Spleen (tissue), 11 donors: ENCODE results near the gene CA5A. TPM values are rescaled to one million over a fixed set of nuclear protein-coding genes. Genes with fewer than 3 reads are reported as not detected.
"Not testable (repeated sequence)": the region's sequence is repeated elsewhere in the genome, so short reads cannot be mapped to it uniquely, and the experiment has no call there.

ENCODE experiments used
- DNase-seq: peaks from one replicate; pipeline ENCODE4 v3.0.0-alpha.2; 2020
- H3K27ac ChIP-seq, 8 donors: fragments of 200-600 bp; sonication (generic) in 7 of 8; 1 replicate in 4 of 8; 2 replicates in 4 of 8; pipeline versions ENCODE4 v1.5.0 to v1.8.0; 2016 to 2021; ENCODE audit warnings: inconsistent platforms in 4 of 8, mild to moderate bottlenecking in 4 of 8, moderate library complexity in 1 of 8
- H3K27me3 ChIP-seq, 7 donors: fragments of 200-600 bp; sonication (generic) in 6 of 7; replicated peaks in 1 of 7; 1 replicate in 4 of 7; 2 replicates in 3 of 7; pipeline versions ENCODE4 v1.5.0 to v1.8.0; 2016 to 2021; ENCODE audit warnings: inconsistent platforms in 3 of 7, mild to moderate bottlenecking in 1 of 7
- H3K36me3 ChIP-seq, 6 donors: fragments of 200-600 bp; sonication (generic) in 5 of 6; 1 replicate in 4 of 6; 2 replicates in 2 of 6; pipeline versions ENCODE4 v1.5.0 to v1.8.0; 2016 to 2021; ENCODE audit warnings: inconsistent platforms in 2 of 6
- H3K4me1 ChIP-seq, 6 donors: fragments of 200-600 bp; sonication (generic) in 5 of 6; 1 replicate in 3 of 6; 2 replicates in 3 of 6; pipeline versions ENCODE4 v1.5.0 to v1.8.0; 2016 to 2021; ENCODE audit warnings: inconsistent platforms in 3 of 6
- H3K4me3 ChIP-seq, 8 donors: fragments of 200-600 bp; sonication (generic) in 7 of 8; 1 replicate in 4 of 8; 2 replicates in 4 of 8; pipeline versions ENCODE4 v1.5.0 to v1.8.0; 2016 to 2021; ENCODE audit warnings: inconsistent platforms in 4 of 8, mild to moderate bottlenecking in 4 of 8, moderate library complexity in 2 of 8
- H3K9me3 ChIP-seq, 8 donors: fragments of 200-600 bp; sonication (generic) in 7 of 8; 1 replicate in 4 of 8; 2 replicates in 4 of 8; pipeline versions ENCODE4 v1.5.0 to v1.8.0; 2016 to 2021; ENCODE audit warnings: inconsistent platforms in 4 of 8
- POLR2A ChIP-seq, 3 donors: fragments of 450-650 bp; IDR thresholded peaks; one replicate each; pipeline ENCODE4 v1.5.1; 2017; ENCODE audit warnings: antibody characterized with exemption in 3 of 3, mild to moderate bottlenecking in 1 of 3
- POLR2AphosphoS5 ChIP-seq, 3 donors: sonication (generic); formaldehyde crosslinking; IDR thresholded peaks; one replicate each; pipeline ENCODE4 v1.5.1; 2017; ENCODE audit warnings: antibody characterized with exemption in 3 of 3
- WGBS, 5 donors: extraction: QIAGEN DNeasy Blood & Tissue Kit in 3 of 5; methylation state at CpG; one replicate each; pipeline versions ENCODE4 v1.1.5 to v1.1.7; 2013 to 2018; 5-methylcytosine and 5-hydroxymethylcytosine counted together
- intact Hi-C: fragments of 100-400 bp; cut with DNase I; formaldehyde crosslinking; loops from one replicate; pipeline ENCODE4 v1.15.0; 2023; ENCODE audit warnings: low total_unique reads
- polyA plus RNA-seq, 3 donors: library from polyadenylated mRNA; stranded (reverse); fragments of 200-250 nt; gene quantifications; one replicate each; pipeline ENCODE4 v1.2.1, GENCODE V29; 2013
- total RNA-seq, 7 donors: library from RNA; depleted of rRNA in 3 of 7; stranded (reverse); fragments of >200 nt in 3 of 7; fragmentation: NEBNext Ultra II Directional in 4 of 7; extraction: Animal tissue kit (Norgen Biotek cat#: 25700) in 4 of 7; gene quantifications; one replicate each; pipeline versions ENCODE4 v1.1.0 to v1.2.1, GENCODE V29; 2016 to 2021
- TF ChIP-seq, protein P1 (sequence below), 11 experiments: fragments of 200-600 bp in 7 of 11; fragments of 450-650 bp in 4 of 11; sonication (generic) in 4 of 11; IDR thresholded peaks in 8 of 11; conservative IDR thresholded peaks in 3 of 11; 1 replicate in 7 of 11; 2 replicates in 4 of 11; pipeline versions ENCODE4 v1.4.0 to v1.8.0; 2016 to 2021; ENCODE audit warnings: antibody characterized with exemption in 11 of 11, inconsistent platforms in 4 of 11, mild to moderate bottlenecking in 1 of 11
- donor health status: healthy with polysubstance abuse.
- donor health status: DM: no; HTN: no; CAD: no; lungs with moderate emphysema.
- donor health status: DM: no; HTN: no; CAD: no.
- donor health status: Bipolar disorder and iron deficiency.
- donor health status: healthy.
- donor health status: DM: no; HTN: no; CAD: no.
- donor health status: DM: yes; HTN: yes; CAD: no.

CA5A gene
- total and polyA plus RNA-seq, 10 donors, result not detected

DNA sequence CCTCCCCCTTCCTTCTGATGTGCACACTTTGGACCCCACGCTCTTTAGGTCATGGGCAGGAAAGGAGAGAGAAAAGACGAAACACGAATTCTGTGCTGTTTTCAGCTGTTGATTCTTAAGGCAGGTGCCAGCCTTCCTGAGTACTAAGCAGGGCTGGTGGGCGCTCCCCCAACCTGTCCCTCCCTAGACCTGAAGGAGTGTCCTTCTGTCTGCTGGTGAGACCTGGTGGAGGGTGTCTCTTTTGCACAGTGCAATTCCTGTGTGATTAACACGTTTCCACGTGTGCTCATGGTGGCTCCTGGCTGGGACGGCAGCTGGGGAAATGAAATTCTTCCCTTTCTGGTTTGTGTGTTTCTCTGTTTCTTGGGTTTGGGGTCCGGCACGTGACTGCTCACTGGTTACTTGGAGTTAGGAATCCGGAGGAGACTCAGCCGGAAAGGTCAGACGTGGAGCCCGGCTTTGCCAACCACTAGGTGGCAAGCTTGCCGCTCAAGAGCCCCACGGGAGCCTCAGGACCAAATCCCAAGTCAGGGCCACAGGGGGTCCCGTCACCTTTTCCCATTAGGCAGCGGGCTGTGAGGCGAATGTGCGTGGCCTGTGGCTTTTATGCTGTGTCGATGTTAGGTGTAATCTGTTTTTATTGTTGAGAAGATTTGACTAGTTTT, 46.9 kb upstream of the CA5A start:
- TF ChIP-seq, protein P1, sequence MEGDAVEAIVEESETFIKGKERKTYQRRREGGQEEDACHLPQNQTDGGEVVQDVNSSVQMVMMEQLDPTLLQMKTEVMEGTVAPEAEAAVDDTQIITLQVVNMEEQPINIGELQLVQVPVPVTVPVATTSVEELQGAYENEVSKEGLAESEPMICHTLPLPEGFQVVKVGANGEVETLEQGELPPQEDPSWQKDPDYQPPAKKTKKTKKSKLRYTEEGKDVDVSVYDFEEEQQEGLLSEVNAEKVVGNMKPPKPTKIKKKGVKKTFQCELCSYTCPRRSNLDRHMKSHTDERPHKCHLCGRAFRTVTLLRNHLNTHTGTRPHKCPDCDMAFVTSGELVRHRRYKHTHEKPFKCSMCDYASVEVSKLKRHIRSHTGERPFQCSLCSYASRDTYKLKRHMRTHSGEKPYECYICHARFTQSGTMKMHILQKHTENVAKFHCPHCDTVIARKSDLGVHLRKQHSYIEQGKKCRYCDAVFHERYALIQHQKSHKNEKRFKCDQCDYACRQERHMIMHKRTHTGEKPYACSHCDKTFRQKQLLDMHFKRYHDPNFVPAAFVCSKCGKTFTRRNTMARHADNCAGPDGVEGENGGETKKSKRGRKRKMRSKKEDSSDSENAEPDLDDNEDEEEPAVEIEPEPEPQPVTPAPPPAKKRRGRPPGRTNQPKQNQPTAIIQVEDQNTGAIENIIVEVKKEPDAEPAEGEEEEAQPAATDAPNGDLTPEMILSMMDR (IDR thresholded peaks at IDR 0.05 in 8 of 11, conservative IDR thresholded peaks at IDR 0.05 in 3 of 11), result peak in 6 of 11 experiments; percentile 17 to 50 (median 30)
- H3K4me3 ChIP-seq, H3K9me3 ChIP-seq, intact Hi-C loops, DNase-seq, H3K27me3 ChIP-seq, H3K27ac ChIP-seq: not testable (repeated sequence)
- Histone ChIP-seq H3K36me3 (peaks cover 0 to 77% (median 37%) of the 10 kb centered on the region in 6 donors), H3K4me1 (peaks cover 0 to 31% (median 0%) of the 10 kb centered on the region in 6 donors)
- 58 to 76% (median 68%) methylated on average over 18 to 20 of the region's 20 CpGs for WGBS, 5 donors

DNA sequence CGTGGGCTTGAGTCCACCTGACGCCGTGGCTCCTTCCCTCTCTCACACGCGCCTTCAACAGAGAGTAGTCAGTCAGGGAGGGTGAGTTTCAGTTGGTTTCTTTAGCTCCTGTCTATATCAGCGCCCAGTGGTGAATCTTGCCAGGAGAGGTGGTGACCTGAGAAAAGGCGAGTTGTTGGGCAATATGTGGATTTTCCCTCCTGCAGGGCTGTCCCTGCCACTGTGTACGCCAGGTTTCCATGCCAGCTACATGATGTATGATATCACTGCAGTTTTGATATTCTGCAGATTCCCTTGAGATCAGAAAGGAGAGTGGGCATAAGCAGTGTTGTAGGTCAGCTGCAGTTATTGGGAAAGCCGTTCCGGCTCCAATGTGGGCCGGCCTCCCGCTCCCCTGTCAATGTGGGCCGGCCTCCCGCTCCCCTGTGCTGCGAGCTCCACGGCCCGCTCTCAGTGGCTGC, 46.3 kb upstream of the CA5A start:
- Histone ChIP-seq H3K27ac (no peak overlapping the region), H3K36me3 (peaks cover 0 to 78% (median 37%) of the 10 kb centered on the region in 6 donors), H3K27me3 (no peaks in the 10 kb centered on the region), H3K4me1 (peaks cover 0 to 31% (median 0%) of the 10 kb centered on the region in 6 donors), H3K9me3 (no peaks in the 10 kb centered on the region), H3K4me3 (no peak overlapping the region)
- TF ChIP-seq POLR2AphosphoS5 (IDR thresholded peaks at IDR 0.05) (no peak), POLR2A (IDR thresholded peaks at IDR 0.05) (no peak)
- TF ChIP-seq, protein P1 (IDR thresholded peaks at IDR 0.05 in 8 of 11, conservative IDR thresholded peaks at IDR 0.05 in 3 of 11), result no peak
- intact Hi-C loops, result no loop called here
- 79 to 93% (median 89%) methylated on average over 16 to 17 of the region's 17 CpGs for WGBS, 5 donors
- DNase-seq, result no peak

DNA sequence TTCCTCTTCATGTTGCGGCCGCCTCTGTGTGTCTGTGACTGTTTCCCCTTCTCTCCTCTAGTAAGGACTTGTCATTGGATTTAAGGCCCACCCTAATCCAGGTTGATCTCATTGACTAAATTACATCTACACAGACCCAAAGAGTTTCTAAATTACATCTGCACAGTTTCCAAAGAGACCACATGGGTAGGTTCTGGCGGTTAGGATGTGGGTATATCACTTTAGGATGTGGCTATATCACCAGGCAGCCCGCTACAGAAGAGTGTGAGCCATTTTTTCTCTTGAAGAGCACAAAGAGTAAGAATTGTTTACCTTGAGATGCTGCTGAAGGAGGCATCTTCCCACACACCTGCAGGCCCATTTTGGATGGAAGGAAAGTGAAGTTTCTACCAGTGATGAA, 45.0 kb upstream of the CA5A start:
- H3K27ac ChIP-seq, H3K9me3 ChIP-seq, intact Hi-C loops, H3K27me3 ChIP-seq, H3K4me3 ChIP-seq, DNase-seq: not testable (repeated sequence)
- 71 to 93% (median 81%) methylated on average over 4 of the region's 4 CpGs for WGBS, 5 donors
- Histone ChIP-seq H3K4me1 (peaks cover 0 to 31% (median 0%) of the 10 kb centered on the region in 6 donors), H3K36me3 (peaks cover 0 to 82% (median 36%) of the 10 kb centered on the region in 6 donors)

DNA sequence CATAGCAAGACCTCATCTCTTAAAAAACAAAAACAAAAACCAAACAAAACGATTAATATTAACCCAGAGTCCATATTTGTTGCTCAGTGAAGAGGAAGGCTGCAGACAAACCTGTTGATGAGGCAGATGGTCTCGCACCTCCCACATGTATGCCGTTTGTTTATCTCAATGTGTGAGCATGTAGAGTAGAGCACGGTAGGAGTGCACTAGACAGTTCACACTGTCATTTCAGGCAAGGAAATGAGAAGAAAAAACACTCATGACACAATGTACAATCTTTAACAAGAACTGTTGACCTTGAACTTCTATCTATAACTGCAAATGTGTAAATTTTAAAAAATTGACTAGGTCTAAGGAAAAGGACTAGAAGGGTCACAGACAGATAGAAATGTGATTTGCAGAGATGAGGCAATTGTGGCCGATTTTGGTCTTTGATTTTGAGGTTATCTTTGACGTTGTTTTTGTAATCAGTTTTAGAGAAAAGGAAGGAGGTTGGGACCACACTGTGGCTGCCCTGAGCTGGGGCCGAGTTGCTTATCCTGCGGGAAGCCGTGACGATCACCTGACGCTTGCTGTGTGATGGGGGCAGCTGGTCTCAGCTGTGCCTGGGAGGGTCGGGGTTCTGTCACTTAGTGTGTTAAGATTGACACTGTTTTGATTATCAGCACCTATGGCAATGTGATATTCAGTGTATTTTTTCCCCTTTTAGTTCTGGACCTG, 43.7 kb upstream of the CA5A start:
- intact Hi-C loops, DNase-seq, H3K27ac ChIP-seq, H3K4me3 ChIP-seq, H3K27me3 ChIP-seq, H3K9me3 ChIP-seq: not testable (repeated sequence)
- peaks cover 0 to 31% (median 0%) of the 10 kb centered on the region in 6 donors for H3K4me1 ChIP-seq
- H3K36me3 ChIP-seq, result peaks cover 0 to 78% (median 29%) of the 10 kb centered on the region in 6 donors
- WGBS, 5 donors, result 54 to 75% (median 62%) methylated on average over 12 of the region's 12 CpGs

GRCh38 chr16:87979352-87979751, 43.0 kb upstream of the CA5A start:
- H3K36me3 ChIP-seq, result peaks cover 0 to 77% (median 22%) of the 10 kb centered on the region in 6 donors
- 74 to 97% (median 87%) methylated on average over 7 to 8 of the region's 8 CpGs for WGBS, 5 donors
- no peak overlapping the region for H3K27ac ChIP-seq

More at GRCh38 chr16:87979352-87979751, 43.0 kb upstream of the CA5A start:
- H3K4me3 ChIP-seq, result no peak overlapping the region
- H3K27me3 ChIP-seq, result no peaks in the 10 kb centered on the region
- no peak for DNase-seq
- intact Hi-C loops, result no loop called here
- no peak for TF ChIP-seq POLR2A (IDR thresholded peaks at IDR 0.05)
- TF ChIP-seq, protein P1 (IDR thresholded peaks at IDR 0.05 in 8 of 11, conservative IDR thresholded peaks at IDR 0.05 in 3 of 11), result no peak
- TF ChIP-seq POLR2AphosphoS5 (IDR thresholded peaks at IDR 0.05), result no peak
- H3K4me1 ChIP-seq, result peaks cover 0 to 34% (median 3%) of the 10 kb centered on the region in 6 donors
- no peaks in the 10 kb centered on the region for H3K9me3 ChIP-seq
